ENCODE results near the gene SELENOK. TPM values are rescaled to one million over a fixed set of nuclear protein-coding genes. Genes with fewer than 3 reads are reported as not detected.

The SELENOK gene
- total RNA-seq, 6 experiments from 2014 or later, result 23.0 to 34.7 (median 29.3) TPM

GRCh38 chr3:53846134-53846850 lies 45.4 kb downstream of the SELENOK start, which contains the start of the genes CHDH and IL17RB:
Gene CHDH (minus strand): TSS chr3:53846419. CDS start chr3:53824008, 22,411 bp downstream.
Gene IL17RB (plus strand): TSS chr3:53846568. CDS start chr3:53846589, 21 bp downstream.
- Histone ChIP-seq H3K36me3 (no peaks in the 10 kb centered on the region), H3K9me3 (no peaks in the 10 kb centered on the region), H3K27me3 (no peaks in the 10 kb centered on the region), H3K4me3 (peak within 1 kb of the TSS; percentile 64 to 76 (median 74)), H3K4me1 (peaks cover 0 to 31% (median 13%) of the 10 kb centered on the region in 4 donors), H3K27ac (peak within 1 kb of the TSS; percentile 97 to 100 (median 99))
- peak; percentile 91 to 95 (median 95) for DNase-seq
- TF ChIP-seq, protein P1, sequence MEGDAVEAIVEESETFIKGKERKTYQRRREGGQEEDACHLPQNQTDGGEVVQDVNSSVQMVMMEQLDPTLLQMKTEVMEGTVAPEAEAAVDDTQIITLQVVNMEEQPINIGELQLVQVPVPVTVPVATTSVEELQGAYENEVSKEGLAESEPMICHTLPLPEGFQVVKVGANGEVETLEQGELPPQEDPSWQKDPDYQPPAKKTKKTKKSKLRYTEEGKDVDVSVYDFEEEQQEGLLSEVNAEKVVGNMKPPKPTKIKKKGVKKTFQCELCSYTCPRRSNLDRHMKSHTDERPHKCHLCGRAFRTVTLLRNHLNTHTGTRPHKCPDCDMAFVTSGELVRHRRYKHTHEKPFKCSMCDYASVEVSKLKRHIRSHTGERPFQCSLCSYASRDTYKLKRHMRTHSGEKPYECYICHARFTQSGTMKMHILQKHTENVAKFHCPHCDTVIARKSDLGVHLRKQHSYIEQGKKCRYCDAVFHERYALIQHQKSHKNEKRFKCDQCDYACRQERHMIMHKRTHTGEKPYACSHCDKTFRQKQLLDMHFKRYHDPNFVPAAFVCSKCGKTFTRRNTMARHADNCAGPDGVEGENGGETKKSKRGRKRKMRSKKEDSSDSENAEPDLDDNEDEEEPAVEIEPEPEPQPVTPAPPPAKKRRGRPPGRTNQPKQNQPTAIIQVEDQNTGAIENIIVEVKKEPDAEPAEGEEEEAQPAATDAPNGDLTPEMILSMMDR (IDR thresholded peaks at IDR 0.05), result no peak
- peak; percentile 92 for TF ChIP-seq POLR2A (IDR thresholded peaks at IDR 0.05)
- peak; percentile 62 to 86 (median 76) for ATAC-seq
- intact Hi-C loops (cut with DNase I), result no loop called here
- WGBS (ENCODE audit: insufficient coverage, low coverage, low lambda C conversion rate, missing lambda C conversion rate), result 0% methylated on average over 3 of the region's 91 CpGs

DNA sequence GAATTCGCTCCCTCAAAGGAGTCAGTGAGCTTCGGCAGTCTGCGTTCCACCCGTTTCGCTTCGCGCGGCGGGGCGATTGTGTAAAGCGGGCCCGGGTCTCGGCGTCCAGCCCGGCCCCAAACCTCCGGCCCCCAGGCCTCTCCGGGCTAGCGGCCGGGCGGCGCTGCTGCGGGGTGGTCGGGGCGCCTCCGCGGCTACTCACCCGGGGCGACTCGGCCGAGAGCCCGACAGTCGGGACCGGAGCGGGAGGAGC lies 45.9 kb downstream of the SELENOK start:
- no peaks in the 10 kb centered on the region for H3K9me3 ChIP-seq
- intact Hi-C loops (cut with DNase I), result no loop called here
- ATAC-seq (no peak), DNase-seq (no peak)
- H3K27me3 ChIP-seq, result no peaks in the 10 kb centered on the region
- no peak for TF ChIP-seq POLR2A (IDR thresholded peaks at IDR 0.05)
- TF ChIP-seq, protein P1 (IDR thresholded peaks at IDR 0.05), result no peak
- peaks cover 0 to 31% (median 13%) of the 10 kb centered on the region in 4 donors for H3K4me1 ChIP-seq
- H3K36me3 ChIP-seq, result no peaks in the 10 kb centered on the region
- H3K4me3 ChIP-seq, result peak overlapping the region; percentile 64 to 76 (median 74)
- WGBS (ENCODE audit: insufficient coverage, low coverage, low lambda C conversion rate, missing lambda C conversion rate), result 0% methylated on average over 1 of the region's 34 CpGs
- peak overlapping the region; percentile 97 to 100 (median 99) for H3K27ac ChIP-seq

GRCh38 chr3:53845103-53845880 lies 46.4 kb downstream of the SELENOK start:
- Histone ChIP-seq H3K4me3 (peak overlapping the region; percentile 64 to 76 (median 74)), H3K27ac (peak overlapping the region; percentile 97 to 100 (median 99)), H3K27me3 (no peaks in the 10 kb centered on the region), H3K4me1 (peaks cover 0 to 31% (median 13%) of the 10 kb centered on the region in 4 donors), H3K9me3 (no peaks in the 10 kb centered on the region), H3K36me3 (no peaks in the 10 kb centered on the region)
- TF ChIP-seq, protein P1 (IDR thresholded peaks at IDR 0.05), result peak in 3 of 4 donors; percentile 14 to 19 (median 16)
- no peak for TF ChIP-seq POLR2A (IDR thresholded peaks at IDR 0.05)
- DNase-seq (peak in 1 of 3 donors; percentile 62), ATAC-seq (peak in 1 of 4 donors; percentile 7)
- 4% methylated on average over 12 of the region's 25 CpGs for WGBS (ENCODE audit: insufficient coverage, low coverage, low lambda C conversion rate, missing lambda C conversion rate)
- intact Hi-C loops (cut with DNase I), result no loop called here

- TF ChIP-seq, protein P1 (IDR thresholded peaks at IDR 0.05), result no peak
- TF ChIP-seq POLR2A (IDR thresholded peaks at IDR 0.05), result no peak
- H3K4me1 ChIP-seq, result peaks cover 0 to 31% (median 13%) of the 10 kb centered on the region in 4 donors
- H3K9me3 ChIP-seq, result no peaks in the 10 kb centered on the region
- peak overlapping the region; percentile 97 to 100 (median 99) for H3K27ac ChIP-seq
- WGBS (ENCODE audit: insufficient coverage, low coverage, low lambda C conversion rate, missing lambda C conversion rate), result 21% methylated on average over 8 of the region's 9 CpGs
- H3K36me3 ChIP-seq, result peaks cover 0 to 6% (median 2%) of the 10 kb centered on the region in 4 donors
- intact Hi-C loops (cut with DNase I), result no loop called here
- peak; percentile 1 to 6 (median 3) for ATAC-seq
- peak in 1 of 3 donors; percentile 63 for DNase-seq
- peak overlapping the region; percentile 64 to 76 (median 74) for H3K4me3 ChIP-seq
- no peaks in the 10 kb centered on the region for H3K27me3 ChIP-seq
Measured at GRCh38 chr3:53844262-53845102, 47.2 kb downstream of the SELENOK start.

All from right lobe of liver (tissue), 6 donors.